Measurements from ENCODE around the gene MAT2A.
"Not testable (repeated sequence)": the region's sequence is repeated elsewhere in the genome, so short reads cannot be mapped to it uniquely, and the experiment has no call there.

The MAT2A gene

DNA sequence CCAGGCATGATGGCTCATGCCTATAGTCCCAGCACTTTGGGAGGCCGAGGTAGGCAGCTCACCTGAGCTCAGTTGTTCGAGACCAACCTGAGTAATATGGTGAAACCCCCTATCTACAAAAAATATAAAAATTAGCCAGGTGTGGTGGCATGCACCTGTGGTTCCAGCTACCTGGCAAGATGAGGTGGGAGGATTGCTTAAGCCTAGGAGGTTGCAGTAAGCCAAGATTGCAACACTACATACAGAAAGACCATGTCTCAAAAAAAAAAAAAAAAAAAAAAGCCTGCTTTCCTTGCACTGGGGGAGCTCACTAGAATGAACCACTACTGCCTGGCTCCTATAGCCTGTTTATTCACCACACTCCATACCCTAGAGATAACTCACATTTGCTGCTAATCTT lies 7.4 kb upstream of the MAT2A start:
- Histone ChIP-seq H2AFZ (ENCODE audit: low read depth, low read length) (no peak overlapping the region), H3K4me1 (ENCODE audit: insufficient read depth, low read length) (peaks cover 2% of the 10 kb centered on the region), H3K4me3 (ENCODE audit: low read length) (no peak overlapping the region), H3K9me3 (ENCODE audit: low read length) (peaks cover 3% of the 10 kb centered on the region), H3K27me3 (ENCODE audit: insufficient read depth, low read length) (no peaks in the 10 kb centered on the region), H3K36me3 (ENCODE audit: insufficient read depth, low read length) (no peaks in the 10 kb centered on the region)

DNA sequence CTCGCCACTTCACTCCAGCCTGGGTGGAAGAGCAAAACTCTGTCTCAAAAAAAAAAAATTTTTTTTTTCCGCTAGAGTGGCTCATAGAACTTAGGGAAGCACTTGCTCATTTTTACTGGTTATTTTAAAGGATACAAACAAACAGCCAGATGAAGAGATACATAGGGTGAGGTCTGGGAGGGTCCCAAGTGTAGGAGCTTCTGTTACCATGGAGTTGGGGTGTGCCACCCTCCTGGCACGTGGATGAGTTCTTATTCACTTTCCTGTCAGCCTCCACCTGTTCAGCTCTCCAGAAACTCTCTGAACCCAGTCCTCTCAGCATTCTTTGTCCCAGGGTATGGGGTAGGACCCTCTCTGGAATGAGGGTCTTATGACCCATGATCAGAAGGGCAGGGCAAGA lies 4.9 kb upstream of the MAT2A start:
- peaks cover 3% of the 10 kb centered on the region for H3K9me3 ChIP-seq (ENCODE audit: low read length)
- H3K4me3 ChIP-seq (ENCODE audit: low read length): no peak overlapping the region
- no peaks in the 10 kb centered on the region for H3K36me3 ChIP-seq (ENCODE audit: insufficient read depth, low read length)
- H2AFZ ChIP-seq (ENCODE audit: low read depth, low read length): no peak overlapping the region
- peaks cover 9% of the 10 kb centered on the region for H3K4me1 ChIP-seq (ENCODE audit: insufficient read depth, low read length)
- H3K27me3 ChIP-seq (ENCODE audit: insufficient read depth, low read length): no peaks in the 10 kb centered on the region

- H3K4me3 ChIP-seq (ENCODE audit: low read length): no peak overlapping the region
- no peaks in the 10 kb centered on the region for H3K9me3 ChIP-seq (ENCODE audit: low read length)
- no peaks in the 10 kb centered on the region for H3K36me3 ChIP-seq (ENCODE audit: insufficient read depth, low read length)
- peaks cover 9% of the 10 kb centered on the region for H3K4me1 ChIP-seq (ENCODE audit: insufficient read depth, low read length)
- no peak overlapping the region for H2AFZ ChIP-seq (ENCODE audit: low read depth, low read length)
- H3K27me3 ChIP-seq (ENCODE audit: insufficient read depth, low read length): no peaks in the 10 kb centered on the region
Measured at GRCh38 chr2:85534881-85535280, 4.1 kb upstream of the MAT2A start.

DNA sequence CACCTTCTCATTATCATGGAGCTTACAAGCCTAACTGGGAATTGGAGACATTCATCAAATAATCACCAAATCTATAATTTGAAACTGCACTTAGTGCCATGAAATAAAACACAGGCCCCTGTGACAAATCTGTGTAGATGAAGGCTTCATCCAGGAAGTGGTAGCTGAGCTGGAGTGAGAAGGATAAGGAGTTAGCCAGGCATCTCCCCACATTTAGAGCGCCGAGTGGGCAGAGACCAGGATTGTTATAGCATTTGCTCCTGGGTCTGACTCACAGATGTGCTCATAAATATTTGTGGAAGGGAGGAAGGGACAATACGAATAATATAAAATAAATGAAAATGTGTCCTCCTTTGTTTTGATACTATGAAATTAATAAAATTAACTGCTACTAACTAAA lies 2.5 kb upstream of the MAT2A start:
- Histone ChIP-seq H3K36me3 (ENCODE audit: insufficient read depth, low read length) (peaks cover 16% of the 10 kb centered on the region), H3K27me3 (ENCODE audit: insufficient read depth, low read length) (no peaks in the 10 kb centered on the region), H3K4me3 (ENCODE audit: low read length) (no peak overlapping the region), H3K4me1 (ENCODE audit: insufficient read depth, low read length) (peaks cover 17% of the 10 kb centered on the region), H3K9me3 (ENCODE audit: low read length) (no peaks in the 10 kb centered on the region), H2AFZ (ENCODE audit: low read depth, low read length) (no peak overlapping the region)

DNA sequence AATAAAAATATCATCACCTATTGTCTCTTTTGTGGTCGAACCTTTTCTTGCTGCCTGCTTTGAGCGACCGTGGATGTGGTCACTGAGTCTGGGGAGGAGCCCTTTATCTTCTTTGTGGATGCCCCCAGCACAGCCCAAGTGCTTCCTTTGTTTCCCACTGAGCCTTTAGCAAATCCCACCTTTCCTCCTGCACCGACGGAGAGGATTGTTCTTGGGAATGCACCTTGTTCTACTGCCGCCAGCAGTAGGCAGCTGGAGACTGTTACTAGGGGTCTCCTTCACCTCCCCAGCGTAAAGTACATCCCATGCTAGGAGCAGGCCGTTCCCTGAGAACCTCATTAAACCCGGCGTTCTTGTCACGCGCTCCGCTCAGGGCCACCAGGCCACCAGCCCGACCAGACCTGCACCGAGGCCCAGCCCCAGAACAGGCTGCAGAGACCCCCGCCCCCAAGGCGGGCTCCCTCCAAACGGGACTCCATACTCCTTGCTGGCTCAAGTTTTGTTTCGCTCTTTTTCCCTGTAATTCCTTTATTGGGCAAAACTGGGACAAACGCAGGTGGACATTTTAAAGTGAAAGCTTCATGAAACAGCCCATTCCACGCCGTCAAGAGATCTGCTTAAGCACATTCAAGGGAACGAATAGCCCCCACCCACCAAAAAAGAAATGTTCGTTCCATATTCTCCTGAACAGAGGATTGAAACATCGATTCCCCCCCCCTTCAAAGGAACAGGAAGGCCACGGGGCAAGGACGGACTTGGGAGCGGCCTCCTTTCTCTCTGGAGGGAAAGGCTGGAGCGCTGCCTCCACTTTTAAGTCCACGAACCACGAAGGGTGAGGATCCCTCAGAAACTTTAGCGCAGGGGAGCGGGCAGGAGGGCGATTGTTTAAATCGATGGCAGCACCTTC lies 1.1 kb upstream of the MAT2A start:
- peak overlapping the region; percentile 70 for H3K4me3 ChIP-seq (ENCODE audit: low read length)
- H3K27me3 ChIP-seq (ENCODE audit: insufficient read depth, low read length): no peaks in the 10 kb centered on the region
- H3K9me3 ChIP-seq (ENCODE audit: low read length): no peaks in the 10 kb centered on the region
- H3K36me3 ChIP-seq (ENCODE audit: insufficient read depth, low read length): peaks cover 29% of the 10 kb centered on the region
- peaks cover 25% of the 10 kb centered on the region for H3K4me1 ChIP-seq (ENCODE audit: insufficient read depth, low read length)
- peak overlapping the region; percentile 4 for H2AFZ ChIP-seq (ENCODE audit: low read depth, low read length)

DNA sequence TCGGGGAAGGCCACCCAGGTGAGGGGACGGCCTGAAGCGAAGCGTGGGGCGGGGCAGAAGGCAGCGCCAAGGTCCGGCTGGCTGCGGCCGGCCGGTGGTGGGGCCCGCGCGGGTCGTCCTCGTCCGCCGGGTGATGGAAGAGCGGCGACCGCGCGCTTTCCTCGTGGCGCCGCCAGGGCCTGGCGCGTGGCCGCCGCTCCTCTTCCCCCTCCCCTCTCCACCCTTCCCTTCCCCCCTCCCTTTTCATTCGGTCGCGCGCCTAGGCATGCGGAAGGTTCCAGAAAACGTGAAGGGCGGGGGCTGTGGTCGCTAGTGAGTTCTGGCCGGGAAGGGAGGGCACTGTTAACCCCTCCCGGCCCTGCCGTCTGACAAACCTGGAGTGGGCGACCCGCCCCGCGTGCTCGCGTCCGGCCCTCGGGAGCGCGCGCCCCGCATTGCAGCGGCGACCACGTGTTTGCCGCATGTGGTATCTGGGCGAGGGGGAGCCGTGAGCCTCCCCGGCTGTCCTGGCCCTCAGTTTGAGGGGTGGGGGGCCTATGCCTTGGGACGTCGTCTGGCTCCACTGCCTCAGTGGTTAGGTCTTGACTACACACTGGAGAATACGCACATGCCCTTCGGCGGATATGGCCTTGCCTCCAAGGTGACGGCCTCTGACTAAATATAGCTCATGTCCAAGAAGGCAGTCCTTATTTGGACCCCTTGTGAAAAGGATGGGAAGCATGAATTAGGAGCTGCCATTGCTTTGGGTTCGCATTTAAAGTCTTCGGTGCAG lies 579 bp downstream of the MAT2A start:
- Histone ChIP-seq H3K4me3 (ENCODE audit: low read length) (peak overlapping the region; percentile 70), H2AFZ (ENCODE audit: low read depth, low read length) (no peak overlapping the region), H3K36me3 (ENCODE audit: insufficient read depth, low read length) (peaks cover 43% of the 10 kb centered on the region)

GRCh38 chr2:85540133-85540648 lies 1.2 kb downstream of the MAT2A start:
- H3K4me1 ChIP-seq (ENCODE audit: insufficient read depth, low read length): peaks cover 25% of the 10 kb centered on the region
- H3K9me3 ChIP-seq (ENCODE audit: low read length): no peaks in the 10 kb centered on the region
- H3K36me3 ChIP-seq (ENCODE audit: insufficient read depth, low read length): peaks cover 50% of the 10 kb centered on the region
- H2AFZ ChIP-seq (ENCODE audit: low read depth, low read length): no peak overlapping the region
- peak overlapping the region; percentile 70 for H3K4me3 ChIP-seq (ENCODE audit: low read length)
- H3K27me3 ChIP-seq (ENCODE audit: insufficient read depth, low read length): no peaks in the 10 kb centered on the region

More for the DNA sequence above, 579 bp downstream of the MAT2A start:
- no peaks in the 10 kb centered on the region for H3K9me3 ChIP-seq (ENCODE audit: low read length)
- no peaks in the 10 kb centered on the region for H3K27me3 ChIP-seq (ENCODE audit: insufficient read depth, low read length)
- H3K4me1 ChIP-seq (ENCODE audit: insufficient read depth, low read length): peaks cover 25% of the 10 kb centered on the region

DNA sequence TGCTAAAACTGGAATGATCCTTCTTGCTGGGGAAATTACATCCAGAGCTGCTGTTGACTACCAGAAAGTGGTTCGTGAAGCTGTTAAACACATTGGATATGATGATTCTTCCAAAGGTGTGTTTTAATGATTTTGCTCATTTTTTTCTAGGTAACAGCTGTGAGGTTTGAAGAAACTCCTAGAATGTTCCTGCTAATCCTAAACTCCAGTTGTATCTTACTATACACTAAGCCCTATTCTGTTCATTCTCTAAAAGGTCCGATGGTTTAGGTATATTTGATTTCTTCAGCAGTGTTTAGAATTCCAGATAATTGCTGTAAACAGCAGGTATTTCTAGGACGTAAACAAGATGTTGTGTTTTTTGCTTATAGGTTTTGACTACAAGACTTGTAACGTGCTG lies 2.3 kb downstream of the MAT2A start:
- H3K4me1 ChIP-seq (ENCODE audit: insufficient read depth, low read length): peaks cover 25% of the 10 kb centered on the region
- no peak overlapping the region for H2AFZ ChIP-seq (ENCODE audit: low read depth, low read length)
- no peaks in the 10 kb centered on the region for H3K9me3 ChIP-seq (ENCODE audit: low read length)
- no peaks in the 10 kb centered on the region for H3K27me3 ChIP-seq (ENCODE audit: insufficient read depth, low read length)
- H3K4me3 ChIP-seq (ENCODE audit: low read length): peak overlapping the region; percentile 70
- H3K36me3 ChIP-seq (ENCODE audit: insufficient read depth, low read length): peaks cover 59% of the 10 kb centered on the region

- H3K36me3 ChIP-seq (ENCODE audit: insufficient read depth, low read length): peaks cover 63% of the 10 kb centered on the region
- H3K4me3 ChIP-seq (ENCODE audit: low read length): peak overlapping the region; percentile 70
- H3K9me3 ChIP-seq (ENCODE audit: low read length): no peaks in the 10 kb centered on the region
- H3K4me1 ChIP-seq (ENCODE audit: insufficient read depth, low read length): peaks cover 20% of the 10 kb centered on the region
- H2AFZ ChIP-seq (ENCODE audit: low read depth, low read length): no peak overlapping the region
- no peaks in the 10 kb centered on the region for H3K27me3 ChIP-seq (ENCODE audit: insufficient read depth, low read length)
Measured at GRCh38 chr2:85541753-85542457, 2.9 kb downstream of the MAT2A start.

DNA sequence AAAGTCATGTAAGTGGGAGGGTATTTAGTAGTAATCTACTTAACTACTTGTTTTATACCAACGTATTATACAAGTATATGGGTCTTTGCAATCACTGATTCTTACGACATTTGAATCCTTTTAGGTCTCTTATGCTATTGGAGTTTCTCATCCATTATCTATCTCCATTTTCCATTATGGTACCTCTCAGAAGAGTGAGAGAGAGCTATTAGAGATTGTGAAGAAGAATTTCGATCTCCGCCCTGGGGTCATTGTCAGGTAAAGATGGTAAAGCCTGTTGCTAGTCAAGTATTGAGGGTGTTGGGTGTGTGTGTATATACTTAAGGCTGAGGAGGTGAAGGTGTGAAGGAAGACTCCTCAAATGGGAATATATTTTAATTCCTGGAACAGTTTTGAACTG lies 3.8 kb downstream of the MAT2A start:
- no peaks in the 10 kb centered on the region for H3K27me3 ChIP-seq (ENCODE audit: insufficient read depth, low read length)
- H3K36me3 ChIP-seq (ENCODE audit: insufficient read depth, low read length): peaks cover 69% of the 10 kb centered on the region
- peaks cover 16% of the 10 kb centered on the region for H3K4me1 ChIP-seq (ENCODE audit: insufficient read depth, low read length)
- H3K4me3 ChIP-seq (ENCODE audit: low read length): no peak overlapping the region
- H2AFZ ChIP-seq (ENCODE audit: low read depth, low read length): no peak overlapping the region
- H3K9me3 ChIP-seq (ENCODE audit: low read length): no peaks in the 10 kb centered on the region

DNA sequence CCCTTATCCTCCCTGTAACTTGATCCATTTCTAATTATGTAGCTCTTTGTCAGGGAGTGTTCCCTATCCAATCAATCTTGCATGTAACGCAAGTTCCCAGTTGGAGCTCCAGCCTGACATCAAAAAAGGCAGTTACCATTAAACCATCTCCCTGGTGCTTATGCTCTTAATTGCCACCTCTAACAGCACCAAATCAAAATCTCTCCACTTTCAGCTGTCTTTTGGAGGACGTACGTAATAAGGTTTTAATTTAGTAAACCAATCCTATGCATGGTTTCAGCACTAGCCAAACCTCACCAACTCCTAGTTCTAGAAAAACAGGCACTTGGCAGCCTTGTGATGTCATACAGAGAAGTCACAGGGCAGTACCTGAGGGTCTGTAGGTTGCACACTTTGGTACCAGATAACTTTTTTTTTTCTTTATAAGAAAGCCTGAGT lies 5.3 kb downstream of the MAT2A start:
- peaks cover 79% of the 10 kb centered on the region for H3K36me3 ChIP-seq (ENCODE audit: insufficient read depth, low read length)
- H3K9me3 ChIP-seq (ENCODE audit: low read length); H3K27me3 ChIP-seq (ENCODE audit: insufficient read depth, low read length); H3K4me3 ChIP-seq (ENCODE audit: low read length); H2AFZ ChIP-seq (ENCODE audit: low read depth, low read length): not testable (repeated sequence)
- peaks cover 16% of the 10 kb centered on the region for H3K4me1 ChIP-seq (ENCODE audit: insufficient read depth, low read length)

DNA sequence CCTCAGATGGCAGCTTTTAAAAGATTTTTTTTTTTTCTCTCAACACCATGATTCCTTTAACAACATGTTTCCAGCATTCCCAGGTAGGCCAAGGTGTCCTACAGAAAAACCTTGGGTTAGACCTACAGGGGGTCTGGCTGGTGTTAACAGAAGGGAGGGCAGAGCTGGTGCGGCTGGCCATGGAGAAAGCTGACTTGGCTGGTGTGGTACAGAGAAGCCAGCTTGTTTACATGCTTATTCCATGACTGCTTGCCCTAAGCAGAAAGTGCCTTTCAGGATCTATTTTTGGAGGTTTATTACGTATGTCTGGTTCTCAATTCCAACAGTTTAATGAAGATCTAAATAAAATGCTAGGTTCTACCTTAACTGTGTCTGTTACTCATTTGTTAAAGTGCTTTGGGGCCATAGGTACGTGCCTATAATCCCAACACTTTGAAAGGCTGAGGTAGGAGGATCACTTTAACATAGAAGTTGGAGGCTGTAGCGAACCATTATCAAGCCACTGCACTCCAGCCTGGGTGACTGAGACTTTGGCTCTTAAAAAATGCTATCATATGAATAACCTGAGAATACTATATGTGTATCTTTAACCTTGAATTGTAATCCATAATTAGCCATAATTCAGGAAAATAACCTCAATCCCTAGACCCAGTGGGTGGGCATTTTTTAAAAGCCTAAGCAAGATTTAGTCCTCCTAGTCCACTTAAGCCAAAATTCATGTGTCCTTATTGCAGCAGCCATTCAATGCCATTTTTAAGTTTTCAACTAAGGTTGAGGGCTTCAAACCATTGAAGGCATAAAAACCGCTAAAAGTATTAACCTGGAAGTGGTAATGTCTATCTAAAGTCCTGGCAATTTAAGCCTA lies 6.2 kb downstream of the MAT2A start:
- not testable (repeated sequence) for H3K4me3 ChIP-seq (ENCODE audit: low read length); H3K9me3 ChIP-seq (ENCODE audit: low read length); H2AFZ ChIP-seq (ENCODE audit: low read depth, low read length); H3K27me3 ChIP-seq (ENCODE audit: insufficient read depth, low read length)
- Histone ChIP-seq H3K4me1 (ENCODE audit: insufficient read depth, low read length) (peaks cover 16% of the 10 kb centered on the region), H3K36me3 (ENCODE audit: insufficient read depth, low read length) (peaks cover 81% of the 10 kb centered on the region)
